Mesodermal cell (in vitro differentiated cells): ENCODE results near the gene PTCSC3.

Source experiments
- H3K27ac ChIP-seq: 2 replicates; pipeline ENCODE4 v1.7.0; 2013; ENCODE audit warnings: mild to moderate bottlenecking, low read depth, low read length, moderate library complexity; ENCODE audit not compliant: severe bottlenecking
- H3K36me3 ChIP-seq: 2 replicates; pipeline ENCODE4 v1.7.1; 2013; ENCODE audit warnings: mild to moderate bottlenecking, low read length, moderate library complexity; ENCODE audit not compliant: control insufficient read depth, insufficient read depth
- H3K4me1 ChIP-seq: one replicate; pipeline ENCODE4 v1.7.1; 2013; ENCODE audit warnings: mild to moderate bottlenecking, low read length; ENCODE audit not compliant: insufficient read depth, control insufficient read depth, poor library complexity, severe bottlenecking
- H3K4me3 ChIP-seq: 2 replicates; pipeline ENCODE4 v1.7.0; 2013; ENCODE audit warnings: low read length, control low read depth, mild to moderate bottlenecking; ENCODE audit not compliant: insufficient read depth, poor library complexity, severe bottlenecking; ENCODE audit errors: extremely low read depth
- H3K9me3 ChIP-seq: 2 replicates; pipeline ENCODE4 v1.7.1; 2013; ENCODE audit warnings: mild to moderate bottlenecking, low read length, moderate library complexity; ENCODE audit not compliant: control insufficient read depth
- WGBS, 2 experiments: methylation state at CpG; one replicate each; pipeline ENCODE4 v1.1.5; 2013; ENCODE audit warnings: missing lambda C conversion rate in 2 of 2; ENCODE audit not compliant: insufficient coverage in 2 of 2; 5-methylcytosine and 5-hydroxymethylcytosine counted together

PTCSC3 gene

GRCh38 chr14:36174767-36175424 is 1.6 kb downstream of the PTCSC3 start:
- H3K27ac ChIP-seq = no peak overlapping the region
- no peaks in the 10 kb centered on the region for H3K4me1 ChIP-seq
- WGBS, 2 experiments = 85 to 86% methylated on average over 3 of the region's 5 CpGs
- no peak overlapping the region for H3K4me3 ChIP-seq
- H3K36me3 ChIP-seq = no peaks in the 10 kb centered on the region
- no peaks in the 10 kb centered on the region for H3K9me3 ChIP-seq

- H3K9me3 ChIP-seq = no peaks in the 10 kb centered on the region
- WGBS, 2 experiments = 78 to 83% methylated on average over 1 of the region's 1 CpG
- H3K4me3 ChIP-seq = no peak overlapping the region
- H3K4me1 ChIP-seq = no peaks in the 10 kb centered on the region
- H3K36me3 ChIP-seq = no peaks in the 10 kb centered on the region
- H3K27ac ChIP-seq = no peak overlapping the region
Measured at GRCh38 chr14:36173161-36173560, 3.4 kb downstream of the PTCSC3 start.

GRCh38 chr14:36171607-36172006 is 4.9 kb downstream of the PTCSC3 start:
- Histone ChIP-seq H3K4me3 (no peak overlapping the region), H3K27ac (no peak overlapping the region), H3K4me1 (no peaks in the 10 kb centered on the region), H3K36me3 (no peaks in the 10 kb centered on the region), H3K9me3 (no peaks in the 10 kb centered on the region)
- WGBS, 2 experiments = 62 to 81% methylated on average over 2 to 3 of the region's 3 CpGs

- Histone ChIP-seq H3K9me3 (no peaks in the 10 kb centered on the region), H3K27ac (no peak overlapping the region), H3K4me1 (no peaks in the 10 kb centered on the region), H3K4me3 (no peak overlapping the region), H3K36me3 (no peaks in the 10 kb centered on the region)
- 86 to 100% methylated on average over 1 of the region's 5 CpGs for WGBS, 2 experiments
Measured at GRCh38 chr14:36167431-36167830, 9.1 kb downstream of the PTCSC3 start.

DNA sequence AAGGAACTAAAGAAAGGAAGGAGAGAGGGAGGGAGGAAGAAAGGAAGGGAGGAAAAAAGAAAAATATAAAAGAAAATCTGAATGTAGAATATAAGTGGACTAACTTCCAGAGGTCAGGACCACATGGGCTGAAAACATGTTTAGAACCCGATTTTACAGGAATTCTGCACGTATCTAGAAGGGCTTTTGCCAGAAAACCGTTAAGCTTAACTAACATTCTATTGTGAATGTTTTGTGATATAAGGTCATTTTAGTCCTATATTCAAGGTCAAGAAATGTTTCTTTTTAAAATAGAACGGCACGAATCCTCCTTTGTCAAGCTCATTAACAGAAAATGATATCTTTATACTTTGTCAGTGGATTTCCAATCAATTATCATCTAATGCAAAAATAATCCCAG is 13.1 kb downstream of the PTCSC3 start:
- WGBS, 2 experiments = 80 to 85% methylated on average over 2 of the region's 5 CpGs
- no peaks in the 10 kb centered on the region for H3K9me3 ChIP-seq
- no peaks in the 10 kb centered on the region for H3K4me1 ChIP-seq
- H3K36me3 ChIP-seq = no peaks in the 10 kb centered on the region
- H3K27ac ChIP-seq = no peak overlapping the region
- H3K4me3 ChIP-seq = no peak overlapping the region

DNA sequence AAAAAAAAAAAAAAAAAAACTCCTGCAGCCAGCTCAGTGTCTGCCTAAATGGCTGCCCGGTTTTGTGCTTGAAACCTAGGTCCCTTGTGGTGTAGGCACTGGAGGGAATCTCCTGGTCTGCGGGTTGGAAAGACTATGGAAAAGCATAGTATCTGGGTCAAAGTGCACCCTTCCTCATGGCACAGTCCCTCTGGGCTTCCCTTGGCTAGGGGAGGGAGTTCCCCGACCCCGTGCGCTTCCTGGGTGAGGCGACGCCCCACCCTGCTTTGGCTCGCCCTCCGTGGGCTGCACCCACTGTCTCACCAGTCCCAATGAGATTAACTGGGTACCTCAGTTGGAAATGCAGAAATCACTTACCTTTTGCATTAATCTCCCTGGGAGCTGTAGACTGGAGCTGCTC is 14.3 kb downstream of the PTCSC3 start:
- Histone ChIP-seq H3K9me3 (no peaks in the 10 kb centered on the region), H3K4me1 (no peaks in the 10 kb centered on the region), H3K27ac (no peak overlapping the region), H3K4me3 (no peak overlapping the region), H3K36me3 (no peaks in the 10 kb centered on the region)
- 86 to 97% methylated on average over 7 to 9 of the region's 9 CpGs for WGBS, 2 experiments

DNA sequence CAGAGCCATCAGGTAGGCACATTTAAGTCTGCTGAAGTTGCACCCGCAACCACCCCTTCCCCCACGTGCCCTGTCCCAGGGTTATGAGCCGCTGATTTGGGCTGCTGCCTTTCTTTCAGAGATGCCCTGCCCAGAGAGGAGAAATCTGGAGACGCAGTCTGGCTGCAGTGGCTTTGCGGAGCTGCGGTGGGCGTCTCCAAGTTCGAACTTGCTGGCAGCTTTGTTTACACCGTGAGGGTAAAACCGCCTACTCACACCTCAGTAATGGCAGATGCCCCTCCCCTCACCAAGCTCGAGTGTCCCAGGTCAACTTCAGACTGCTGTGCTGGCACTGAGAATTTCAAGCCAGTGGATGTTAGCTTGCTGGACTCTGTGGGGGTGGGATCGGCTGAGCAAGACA is 14.7 kb downstream of the PTCSC3 start:
- Histone ChIP-seq H3K4me1 (no peaks in the 10 kb centered on the region), H3K36me3 (no peaks in the 10 kb centered on the region), H3K27ac (no peak overlapping the region), H3K4me3 (no peak overlapping the region), H3K9me3 (no peaks in the 10 kb centered on the region)
- WGBS, 2 experiments = 44 to 60% methylated on average over 5 to 7 of the region's 12 CpGs

DNA sequence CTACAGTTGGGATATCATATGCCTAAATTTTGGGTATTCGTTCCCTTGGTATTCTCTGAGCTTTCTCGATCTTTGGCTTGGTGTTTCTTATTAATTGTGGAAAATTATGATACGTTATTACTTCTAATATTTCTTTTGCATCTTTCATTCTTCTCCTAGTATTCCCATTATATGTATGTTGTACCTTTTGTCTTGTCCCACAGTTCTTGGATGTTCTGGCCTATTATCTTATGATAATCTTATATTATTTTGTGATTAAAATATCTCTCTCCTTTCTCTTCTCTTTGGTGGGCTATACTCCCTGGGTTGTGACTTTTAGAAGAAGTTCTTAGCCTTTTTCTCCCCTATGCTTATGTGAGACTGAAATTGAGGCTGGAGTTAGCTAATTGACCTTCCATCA is 25.2 kb downstream of the PTCSC3 start:
- Histone ChIP-seq H3K27ac (no peak overlapping the region), H3K4me1 (no peaks in the 10 kb centered on the region), H3K9me3 (peaks cover 3% of the 10 kb centered on the region), H3K36me3 (no peaks in the 10 kb centered on the region), H3K4me3 (no peak overlapping the region)
- no CpG with 5 or more reads among the region's 3 CpGs for WGBS, 2 experiments

GRCh38 chr14:36134038-36134437 is 42.5 kb downstream of the PTCSC3 start:
- Histone ChIP-seq H3K4me3 (no peak overlapping the region), H3K9me3 (no peaks in the 10 kb centered on the region), H3K36me3 (no peaks in the 10 kb centered on the region), H3K4me1 (no peaks in the 10 kb centered on the region), H3K27ac (no peak overlapping the region)
- 85 to 100% methylated on average over 2 of the region's 2 CpGs for WGBS, 2 experiments

- Histone ChIP-seq H3K4me3 (no peak overlapping the region), H3K36me3 (no peaks in the 10 kb centered on the region), H3K27ac (no peak overlapping the region), H3K9me3 (no peaks in the 10 kb centered on the region), H3K4me1 (no peaks in the 10 kb centered on the region)
- whole genome bisulfite sequencing, 2 experiments = no CpG with 5 or more reads among the region's 1 CpG
Measured at GRCh38 chr14:36132826-36133225, 43.7 kb downstream of the PTCSC3 start.

GRCh38 chr14:36130186-36130585 is 46.3 kb downstream of the PTCSC3 start:
- WGBS, 2 experiments = no CpG with 5 or more reads among the region's 1 CpG
- H3K9me3 ChIP-seq = peaks cover 5% of the 10 kb centered on the region
- H3K4me1 ChIP-seq = no peaks in the 10 kb centered on the region
- no peak overlapping the region for H3K27ac ChIP-seq
- H3K36me3 ChIP-seq = no peaks in the 10 kb centered on the region
- no peak overlapping the region for H3K4me3 ChIP-seq
